ENCODE data around the gene PRKACB. TPM values are rescaled to one million over a fixed set of nuclear protein-coding genes. Genes with fewer than 3 reads are reported as not detected.

The PRKACB gene
- 15.1 and 40.8 TPM in 2 replicates for total RNA-seq

DNA sequence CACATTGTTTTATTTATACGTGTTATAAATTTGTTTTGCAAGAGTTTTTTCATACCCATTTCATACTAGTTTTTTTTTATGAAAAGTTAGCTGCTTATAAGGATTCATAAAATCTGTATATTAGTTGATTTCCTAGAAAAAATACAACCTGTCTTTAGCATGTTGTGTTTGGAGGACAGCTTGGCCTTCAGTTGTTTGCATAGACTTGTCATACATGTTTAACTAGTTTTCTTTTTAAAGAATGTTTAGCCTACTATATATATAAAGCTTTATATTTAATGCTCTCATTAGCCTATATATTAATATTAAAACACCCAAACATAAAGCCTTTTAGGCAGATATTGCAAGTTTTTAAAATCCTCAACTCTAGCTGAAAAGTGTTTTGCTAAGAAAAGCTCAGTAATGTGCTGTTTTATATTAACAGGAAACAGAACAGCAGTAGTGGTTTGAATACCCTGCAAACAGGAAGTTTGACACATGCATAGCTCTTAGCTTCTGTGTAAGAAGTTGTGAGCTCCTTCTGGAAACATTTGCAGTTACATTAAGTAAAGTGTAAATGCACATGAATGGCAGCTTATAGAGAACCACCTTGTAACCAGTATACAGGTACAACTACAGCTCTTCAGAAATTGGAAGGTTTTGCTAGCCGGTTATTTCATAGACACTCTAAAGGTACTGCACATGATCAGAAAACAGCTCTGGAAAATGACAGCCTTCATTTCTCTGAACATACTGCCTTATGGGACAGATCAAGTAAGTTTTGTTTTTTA lies at the start of gene PRKACB:
PRKACB (plus strand) TSS at position 476 of the 770 bp plus-strand sequence; CDS start at position 567, 91 bp downstream.

Other genes starting within 250 kb of the PRKACB start
- gene TTLL7, start 145.1 kb upstream of the PRKACB start, total RNA-seq = 4.3 and 5.6 TPM in 2 replicates
- 1.9 and 3.8 TPM in 2 replicates for gene SAMD13, start 157.4 kb downstream of the PRKACB start, total RNA-seq

Data from epithelial cell of alveolus of lung (primary cell).